SK-N-SH (cell line): Measurements from ENCODE around the gene SEMA4G. TPM values are rescaled to one million over a fixed set of nuclear protein-coding genes. Genes with fewer than 3 reads are reported as not detected.

Experiments used
- CTCF ChIA-PET: fragments of 300-600, 350-600 bp; formaldehyde crosslinking; extraction: SDS; loops from one replicate; lab custom pipeline; 2021; lab: Yijun Ruan, JAX
- POLR2A ChIA-PET: fragments of 350-600 bp; sonication (Branson Sonifier 250); formaldehyde crosslinking; extraction: SDS; loops from one replicate; lab custom pipeline; 2020; ENCODE audit warnings: antibody characterized with exemption, inconsistent platforms; lab: Yijun Ruan, JAX
- DNase-seq: peaks from one replicate; pipeline ENCODE4 v3.0.0; 2012
- H2AFZ ChIP-seq: fragments of 200-600 bp; sonication (generic); 2 replicates; pipeline ENCODE4 v1.8.1; 2016; ENCODE audit warnings: antibody characterized with exemption, mild to moderate bottlenecking, low read depth
- H3F3A ChIP-seq: fragments of 200-600 bp; sonication (generic); replicated peaks from 2 replicates; pipeline ENCODE3; 2016; ENCODE audit warnings: antibody characterized with exemption, mild to moderate bottlenecking; ENCODE audit not compliant: insufficient read depth
- H3K27ac ChIP-seq, 2 experiments: fragments of 200-500 bp in 1 of 2; fragments of 200-600 bp in 1 of 2; sonication (Bioruptor generic) in 1 of 2; sonication (generic), shearing (Covaris generic) in 1 of 2; 2 replicates each; pipeline versions ENCODE4 v1.5.1 to v1.6.1; 2014 to 2016; ENCODE audit warnings: low read depth in 2 of 2, inconsistent platforms in 1 of 2, low read length in 1 of 2, mild to moderate bottlenecking in 1 of 2, mixed read lengths in 1 of 2
- H3K27me3 ChIP-seq: fragments of 200-600 bp; sonication (generic), shearing (Covaris generic); 2 replicates; pipeline ENCODE4 v1.6.1; 2016; ENCODE audit warnings: mixed run types; ENCODE audit not compliant: insufficient read depth
- H3K36me3 ChIP-seq, 2 experiments: fragments of 200-500 bp in 1 of 2; fragments of 200-600 bp in 1 of 2; sonication (Bioruptor generic) in 1 of 2; sonication (generic) in 1 of 2; replicated peaks in 1 of 2; 2 replicates each; pipeline versions ENCODE3 to v1.5.1; 2014 to 2016; ENCODE audit warnings: low read length in 1 of 2, mild to moderate bottlenecking in 1 of 2; ENCODE audit not compliant: insufficient read depth in 2 of 2, control insufficient read depth in 1 of 2
- H3K4me1 ChIP-seq, 2 experiments: fragments of 200-500 bp in 1 of 2; fragments of 200-600 bp in 1 of 2; sonication (Bioruptor generic) in 1 of 2; sonication (generic), shearing (Covaris generic) in 1 of 2; 2 replicates each; pipeline versions ENCODE4 v1.5.1 to v1.6.1; 2014 to 2016; ENCODE audit warnings: low read depth in 1 of 2, low read length in 1 of 2, mixed run types in 1 of 2; ENCODE audit not compliant: insufficient read depth in 2 of 2, control insufficient read depth in 1 of 2
- H3K4me2 ChIP-seq: fragments of 200-600 bp; sonication (generic), shearing (Covaris generic); 2 replicates; pipeline ENCODE4 v1.6.1; 2017; ENCODE audit warnings: mixed run types
- H3K4me3 ChIP-seq, 2 experiments: fragments of 200-500 bp in 1 of 2; fragments of 200-600 bp in 1 of 2; sonication (Bioruptor generic) in 1 of 2; sonication (generic), shearing (Covaris generic) in 1 of 2; 2 replicates each; pipeline versions ENCODE4 v1.5.1 to v1.8.1; 2014 to 2016; ENCODE audit warnings: low read depth in 2 of 2, inconsistent platforms in 1 of 2, low read length in 1 of 2, mild to moderate bottlenecking in 1 of 2, mixed read lengths in 1 of 2, moderate library complexity in 1 of 2
- H3K79me2 ChIP-seq: fragments of 200-600 bp; sonication (generic); 2 replicates; pipeline ENCODE4 v1.8.1; 2017; ENCODE audit warnings: mild to moderate bottlenecking; ENCODE audit not compliant: insufficient read depth
- H3K9ac ChIP-seq: fragments of 200-600 bp; sonication (generic); 2 replicates; pipeline ENCODE4 v1.6.1; 2017; ENCODE audit warnings: mixed run types
- H3K9me2 ChIP-seq: fragments of 200-600 bp; sonication (generic); 2 replicates; pipeline ENCODE4 v1.6.1; 2017; ENCODE audit warnings: mixed run types
- H3K9me3 ChIP-seq: fragments of 200-600 bp; sonication (generic); 2 replicates; pipeline ENCODE4 v1.6.1; 2017; ENCODE audit warnings: mixed run types, mild to moderate bottlenecking, moderate library complexity
- H4K20me1 ChIP-seq: fragments of 200-600 bp; sonication (generic); 2 replicates; pipeline ENCODE4 v1.6.1; 2017; ENCODE audit warnings: mild to moderate bottlenecking, mixed run types; ENCODE audit not compliant: insufficient read depth
- ELF1 ChIP-seq: IDR thresholded peaks from 2 replicates; pipeline ENCODE4 v1.4.0; 2012
- EP300 ChIP-seq, 2 experiments: IDR thresholded peaks; 2 replicates each; pipeline versions ENCODE4 v1.4.0 to v1.6.1; 2012; ENCODE audit warnings: borderline replicate concordance in 1 of 2, low read depth in 1 of 2, low read length in 1 of 2
- EZH2phosphoT487 ChIP-seq: fragments of 200-600 bp; sonication (generic); IDR thresholded peaks from 2 replicates; pipeline ENCODE4 v1.6.1; 2017; ENCODE audit warnings: low read depth, mixed run types, mild to moderate bottlenecking, antibody characterized with exemption, moderate library complexity, borderline replicate concordance
- FOSL2 ChIP-seq: IDR thresholded peaks from 2 replicates; pipeline ENCODE4 v1.4.0; 2012; ENCODE audit warnings: low read depth, mild to moderate bottlenecking, moderate library complexity, borderline replicate concordance
- FOXJ3 ChIP-seq: sonication (generic); formaldehyde crosslinking; IDR thresholded peaks from 2 replicates; pipeline ENCODE4 v1.5.1; 2020; ENCODE audit warnings: mild to moderate bottlenecking, missing genetic modification reagents
- FOXM1 ChIP-seq: IDR thresholded peaks from 2 replicates; pipeline ENCODE4 v1.4.0; 2012; ENCODE audit warnings: low read depth, mild to moderate bottlenecking
- MAX ChIP-seq: IDR thresholded peaks from 2 replicates; pipeline ENCODE4 v1.4.0; 2012; ENCODE audit warnings: low read depth
- MEF2A ChIP-seq: IDR thresholded peaks from 2 replicates; pipeline ENCODE4 v1.4.0; 2012; ENCODE audit warnings: low read depth, borderline replicate concordance
- MXI1 ChIP-seq: IDR thresholded peaks from 2 replicates; pipeline ENCODE4 v1.6.1; 2012; ENCODE audit warnings: mild to moderate bottlenecking, low read depth, low read length, improper control_type of control experiment
- NFIC ChIP-seq: IDR thresholded peaks from 2 replicates; pipeline ENCODE4 v1.4.0; 2012; ENCODE audit warnings: borderline replicate concordance
- NRF1 ChIP-seq: IDR thresholded peaks from 2 replicates; pipeline ENCODE4 v1.6.1; 2012; ENCODE audit warnings: low read depth, mild to moderate bottlenecking, low read length
- PBX3 ChIP-seq: IDR thresholded peaks from 2 replicates; pipeline ENCODE4; 2012
- RCOR1 ChIP-seq: fragments of 150-350 bp; IDR thresholded peaks from 2 replicates; pipeline ENCODE4 v1.6.1; 2017; ENCODE audit warnings: antibody characterized with exemption, low read length
- REST ChIP-seq: IDR thresholded peaks from 2 replicates; pipeline ENCODE4 v1.6.1; 2012; ENCODE audit warnings: mild to moderate bottlenecking, low read depth, low read length, moderate library complexity
- RFX5 ChIP-seq: IDR thresholded peaks from 2 replicates; pipeline ENCODE4 v1.6.1; 2012; ENCODE audit warnings: mild to moderate bottlenecking, improper control_type of control experiment, low read length
- SIN3A ChIP-seq: IDR thresholded peaks from 2 replicates; pipeline ENCODE4 v1.6.1; 2012; ENCODE audit warnings: low read depth, mild to moderate bottlenecking, low read length, moderate library complexity, borderline replicate concordance
- TCF12 ChIP-seq: IDR thresholded peaks from 2 replicates; pipeline ENCODE4 v1.4.0; 2012
- USF1 ChIP-seq: IDR thresholded peaks from 2 replicates; pipeline ENCODE4 v1.4.0; 2012; ENCODE audit warnings: low read depth, borderline replicate concordance
- USF2 ChIP-seq: fragments of 150-350 bp; IDR thresholded peaks from 2 replicates; pipeline ENCODE4 v1.6.1; 2017; ENCODE audit warnings: antibody characterized with exemption, low read length, low read depth, borderline replicate concordance
- YY1 ChIP-seq: IDR thresholded peaks from 2 replicates; pipeline ENCODE4 v1.4.0; 2012; ENCODE audit warnings: low read depth, mild to moderate bottlenecking
- WGBS: methylation state at CpG from one replicate; pipeline ENCODE4 v1.1.6; 2017; ENCODE audit warnings: low lambda C conversion rate; 5-methylcytosine and 5-hydroxymethylcytosine counted together
- polyA plus RNA-seq, 3 experiments: library from polyadenylated mRNA; depleted of rRNA; stranded (reverse); fragments of >200 nt; gene quantifications; 2 replicates each; pipeline ENCODE4 v1.2.3, GENCODE V29; 2012

The SEMA4G gene
- polyA plus RNA-seq, 1 of the 3 experiments (the other 2 are of a cell fraction): 16.2 TPM

- WGBS: 83% methylated on average over 19 of the region's 21 CpGs
- H4K20me1 ChIP-seq: 0 out of 2 replicates have a peak, but pooled peaks cover 4% of the 10 kb centered on the region
These were observed 19.8 kb downstream of the SEMA4G start for GRCh38 chr10:100989088-100989487.

GRCh38 chr10:100993986-100994708, 24.8 kb downstream of the SEMA4G start:
- Histone ChIP-seq H3K79me2 (peaks cover 31% of the 10 kb centered on the region), H3K27ac (peak overlapping the region in 1 of 2 experiments; percentile 28; a peak in 1 of 4 replicates), H3K27me3 (no peaks in the 10 kb centered on the region), H3K4me1 (peaks cover 10 to 31% of the 10 kb centered on the region in 2 experiments), H3K9me2 (no peaks in the 10 kb centered on the region), H3K36me3 (peaks cover 22 to 44% of the 10 kb centered on the region in 2 experiments), H3K4me3 (no peak overlapping the region), H3F3A (peaks cover 32% of the 10 kb centered on the region), H3K9me3 (no peaks in the 10 kb centered on the region), H3K4me2 (no peak overlapping the region), H3K9ac (no peak overlapping the region), H2AFZ (no peak overlapping the region), H4K20me1 (0 out of 2 replicates have a peak, but pooled peaks cover 4% of the 10 kb centered on the region)
- WGBS: 62% methylated on average over 10 of the region's 10 CpGs
- POLR2A ChIA-PET: interaction anchor here (1.6 kb wide), 1 partner anchor 15 kb away, joined by 3 read pairs; no protein-coding TSS in a partner anchor
- CTCF ChIA-PET: interaction anchor here (0.6 to 24.5 kb wide), 24 partner anchors 9 to 1468 kb away, joined by 3 to 443 read pairs (median 4); partner anchors contain the start of gene SEMA4G
- DNase-seq: peak; percentile 70
- no peak for TF ChIP-seq EP300 (IDR thresholded peaks at IDR 0.05; ENCODE audit: borderline replicate concordance in 1 of 2, low read depth in 1 of 2, low read length in 1 of 2)
- TF ChIP-seq REST: no peak
- TF ChIP-seq USF1: no peak
- TF ChIP-seq SIN3A: 0 out of 2 replicates have a peak, but pooled peaks have one; percentile 21
- no peak for TF ChIP-seq PBX3
- no peak for TF ChIP-seq FOXJ3
- TF ChIP-seq EZH2phosphoT487: no peak
- TF ChIP-seq TCF12: no peak
- TF ChIP-seq USF2: no peak
- TF ChIP-seq MAX: no peak
- TF ChIP-seq FOSL2: no peak

More at GRCh38 chr10:100989088-100989487, 19.8 kb downstream of the SEMA4G start:
- no peak for TF ChIP-seq RCOR1
- TF ChIP-seq YY1: no peak
- TF ChIP-seq MXI1: no peak
- no peak for TF ChIP-seq MEF2A
- TF ChIP-seq ELF1: no peak
- no peak for TF ChIP-seq NRF1
- TF ChIP-seq FOXM1: no peak
- no peak for TF ChIP-seq RFX5
- TF ChIP-seq MAX: no peak
- TF ChIP-seq NFIC: no peak
- TF ChIP-seq, all 33 proteins: peak for 0
- no peaks in the 10 kb centered on the region for H3K9me2 ChIP-seq
- no peak overlapping the region for H2AFZ ChIP-seq
- no peak overlapping the region for H3K27ac ChIP-seq
- no peaks in the 10 kb centered on the region for H3K9me3 ChIP-seq
- peaks cover 4% of the 10 kb centered on the region for H3F3A ChIP-seq
- H3K36me3 ChIP-seq: peaks cover 29 to 52% of the 10 kb centered on the region in 2 experiments
- no peak for DNase-seq
- peak overlapping the region; percentile 98 for H3K4me2 ChIP-seq
- H3K27me3 ChIP-seq: no peaks in the 10 kb centered on the region
- peaks cover 57% of the 10 kb centered on the region for H3K79me2 ChIP-seq
- CTCF ChIA-PET: interaction anchor here (1.1 to 24.5 kb wide), 5 partner anchors 9 to 52 kb away, joined by 3 to 443 read pairs (median 17); partner anchors contain the start of gene LZTS2
- POLR2A ChIA-PET: no interaction called here
- H3K9ac ChIP-seq: no peak overlapping the region
- H3K4me3 ChIP-seq: peak overlapping the region in 1 of 2 experiments; percentile 98; a peak in 2 of 4 replicates
- H3K4me1 ChIP-seq: peaks cover 21 to 45% of the 10 kb centered on the region in 2 experiments
